ENCODE results near the gene PTPRN2.

PTPRN2 gene

DNA sequence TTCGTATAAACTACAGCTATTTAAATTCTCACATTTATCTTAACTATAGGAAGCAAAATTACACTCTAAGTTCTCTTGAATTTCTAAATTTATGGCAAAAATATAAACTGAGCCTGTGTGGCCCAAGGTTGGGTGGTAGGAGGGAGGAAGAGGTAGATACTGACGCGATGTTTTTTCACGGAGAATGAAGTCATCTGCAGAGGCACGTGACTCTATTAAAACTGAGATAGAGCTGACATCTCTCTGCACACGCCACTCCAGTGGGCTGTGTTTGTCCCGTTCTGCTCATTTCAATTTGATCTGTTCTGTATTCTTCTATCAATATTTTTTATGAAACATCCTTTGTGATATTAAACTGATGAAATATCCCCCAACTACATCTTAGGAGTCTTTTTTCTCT is 964.1 kb downstream of the PTPRN2 start:
- TF ChIP-seq, protein P1, sequence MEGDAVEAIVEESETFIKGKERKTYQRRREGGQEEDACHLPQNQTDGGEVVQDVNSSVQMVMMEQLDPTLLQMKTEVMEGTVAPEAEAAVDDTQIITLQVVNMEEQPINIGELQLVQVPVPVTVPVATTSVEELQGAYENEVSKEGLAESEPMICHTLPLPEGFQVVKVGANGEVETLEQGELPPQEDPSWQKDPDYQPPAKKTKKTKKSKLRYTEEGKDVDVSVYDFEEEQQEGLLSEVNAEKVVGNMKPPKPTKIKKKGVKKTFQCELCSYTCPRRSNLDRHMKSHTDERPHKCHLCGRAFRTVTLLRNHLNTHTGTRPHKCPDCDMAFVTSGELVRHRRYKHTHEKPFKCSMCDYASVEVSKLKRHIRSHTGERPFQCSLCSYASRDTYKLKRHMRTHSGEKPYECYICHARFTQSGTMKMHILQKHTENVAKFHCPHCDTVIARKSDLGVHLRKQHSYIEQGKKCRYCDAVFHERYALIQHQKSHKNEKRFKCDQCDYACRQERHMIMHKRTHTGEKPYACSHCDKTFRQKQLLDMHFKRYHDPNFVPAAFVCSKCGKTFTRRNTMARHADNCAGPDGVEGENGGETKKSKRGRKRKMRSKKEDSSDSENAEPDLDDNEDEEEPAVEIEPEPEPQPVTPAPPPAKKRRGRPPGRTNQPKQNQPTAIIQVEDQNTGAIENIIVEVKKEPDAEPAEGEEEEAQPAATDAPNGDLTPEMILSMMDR (IDR thresholded peaks at IDR 0.05; ENCODE audit: insufficient read depth, missing control alignments) = no peak
- DNase-seq (ENCODE audit: insufficient read length, low spot score) = no peak
- FAIRE-seq = no peak

DNA sequence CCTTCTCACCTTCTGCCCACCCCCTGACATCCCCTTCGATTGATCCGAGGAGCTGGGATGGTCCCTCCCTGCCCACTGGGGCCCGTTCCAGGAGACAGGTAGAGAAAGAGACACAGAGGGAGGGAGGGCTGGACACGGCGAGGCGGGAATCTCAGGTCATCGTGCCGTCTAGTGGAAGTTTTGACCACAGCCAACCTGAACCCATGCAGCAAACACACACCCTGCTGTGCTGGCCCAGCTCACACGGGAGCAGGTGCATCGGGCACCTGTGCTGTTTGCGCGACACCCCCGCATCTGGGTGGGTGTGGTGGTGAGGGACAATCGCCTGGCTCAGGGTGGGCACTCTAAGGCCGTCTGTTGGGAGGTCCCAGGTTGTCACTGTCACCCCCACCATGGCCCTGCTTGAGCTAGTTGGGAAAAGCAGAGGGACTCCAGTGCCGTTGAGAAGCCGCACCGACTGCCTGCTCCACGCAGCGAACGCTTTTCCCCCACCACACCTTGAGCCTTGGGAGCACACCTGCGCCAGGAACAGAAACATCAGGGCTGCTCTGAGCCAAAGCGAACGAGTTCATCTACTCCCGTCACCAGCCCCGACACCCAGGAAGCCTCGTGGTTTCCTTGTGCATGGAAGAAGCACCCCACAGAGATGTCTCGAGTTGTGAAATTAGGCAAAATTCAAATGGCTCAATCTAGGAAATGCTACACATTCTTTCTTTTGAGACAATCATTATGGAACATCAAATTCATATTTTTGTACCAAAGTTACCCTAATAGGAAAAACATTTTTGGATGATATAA is 965.0 kb downstream of the PTPRN2 start:
- TF ChIP-seq, protein P1 (IDR thresholded peaks at IDR 0.05; ENCODE audit: insufficient read depth, missing control alignments) = no peak
- FAIRE-seq (no peak), DNase-seq (ENCODE audit: insufficient read length, low spot score) (no peak)

GRCh38 chr7:157622000-157622399 is 965.6 kb downstream of the PTPRN2 start:
- FAIRE-seq (no peak), DNase-seq (ENCODE audit: insufficient read length, low spot score) (no peak)
- TF ChIP-seq, protein P1 (IDR thresholded peaks at IDR 0.05; ENCODE audit: insufficient read depth, missing control alignments) = no peak

DNA sequence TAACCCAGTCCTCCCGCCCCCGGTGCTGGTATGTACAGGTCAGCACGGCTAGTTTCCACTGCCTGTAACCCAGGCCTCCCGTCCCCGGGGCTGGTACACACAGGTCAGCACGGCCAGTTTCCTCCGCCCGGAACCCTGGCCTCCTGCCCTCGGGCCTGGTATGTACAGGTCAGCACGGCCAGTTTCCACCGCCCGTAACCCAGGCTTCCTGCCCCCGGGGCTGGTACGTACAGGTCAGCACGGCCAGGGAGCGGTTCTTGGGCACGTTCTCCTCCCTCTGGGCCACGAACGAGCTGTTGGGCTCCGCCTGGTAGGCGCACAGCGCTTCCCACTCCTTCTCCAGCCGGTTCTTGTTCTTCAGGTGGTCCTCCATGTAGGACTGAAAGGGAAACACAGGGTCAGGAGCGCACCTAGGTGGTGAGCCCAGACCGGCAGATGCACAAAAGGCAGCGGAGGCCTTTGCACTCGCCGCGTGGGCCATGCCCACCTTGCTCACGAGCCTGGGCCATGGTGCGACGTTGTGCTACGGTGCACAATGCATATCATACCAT is 966.4 kb downstream of the PTPRN2 start:
- no peak for DNase-seq (ENCODE audit: insufficient read length, low spot score)
- no peak for FAIRE-seq
- TF ChIP-seq, protein P1 (IDR thresholded peaks at IDR 0.05; ENCODE audit: insufficient read depth, missing control alignments) = no peak

DNA sequence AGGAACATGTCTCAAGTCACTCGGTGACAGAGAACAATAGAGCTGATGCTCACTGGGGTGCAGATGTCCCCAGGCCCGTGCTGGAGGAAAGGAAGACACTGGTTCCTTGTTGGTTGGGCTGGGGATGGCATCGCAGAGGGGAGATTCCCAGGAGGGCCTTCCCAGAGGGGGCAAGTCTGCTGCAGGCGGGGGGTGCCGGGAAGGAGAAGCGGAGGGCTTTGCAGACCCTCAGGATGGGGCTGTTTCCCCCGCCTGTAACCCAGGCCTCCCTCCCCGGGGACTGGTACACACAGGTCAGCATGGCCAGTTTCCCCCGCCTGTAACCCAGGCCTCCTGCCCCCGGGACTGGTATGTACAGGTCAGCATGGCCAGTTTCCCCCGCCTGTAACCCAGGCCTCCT is 967.0 kb downstream of the PTPRN2 start:
- DNase-seq (ENCODE audit: insufficient read length, low spot score) = no peak
- TF ChIP-seq, protein P1 (IDR thresholded peaks at IDR 0.05; ENCODE audit: insufficient read depth, missing control alignments) = no peak

GRCh38 chr7:157619753-157620525 is 967.7 kb downstream of the PTPRN2 start:
- DNase-seq (ENCODE audit: insufficient read length, low spot score) (no peak), FAIRE-seq (no peak)
- TF ChIP-seq, protein P1 (IDR thresholded peaks at IDR 0.05; ENCODE audit: insufficient read depth, missing control alignments) = no peak

More for the DNA sequence above, 967.0 kb downstream of the PTPRN2 start:
- FAIRE-seq = no peak
